Astrocyte (in vitro differentiated cells and primary cell): Measurements from ENCODE around the gene TMC5. TPM values are rescaled to one million over a fixed set of nuclear protein-coding genes. Genes with fewer than 3 reads are reported as not detected.

Source experiments
- DNase-seq: peaks from one replicate; pipeline ENCODE4 v3.0.0-alpha.2; 2010; ENCODE audit warnings: low read depth
- FAIRE-seq: peaks from 2 replicates; lab custom pipeline; 2011; peaks lifted over from hg19 to GRCh38; lab: Jason Lieb, UNC
- H2AFZ ChIP-seq: 2 replicates; pipeline ENCODE4 v1.6.0; 2012; ENCODE audit warnings: low read depth, low read length, inconsistent platforms
- H3K27ac ChIP-seq: 2 replicates; pipeline ENCODE4 v1.5.1; 2011; ENCODE audit warnings: low read depth, low read length, inconsistent platforms
- H3K27me3 ChIP-seq: 2 replicates; pipeline ENCODE4 v1.6.0; 2011; ENCODE audit warnings: low read length, inconsistent platforms; ENCODE audit not compliant: insufficient read depth
- H3K36me3 ChIP-seq: 2 replicates; pipeline ENCODE4 v1.5.1; 2011; ENCODE audit warnings: low read length, inconsistent platforms; ENCODE audit not compliant: insufficient read depth
- H3K4me1 ChIP-seq: 2 replicates; pipeline ENCODE4 v1.5.1; 2011; ENCODE audit warnings: low read length, inconsistent platforms; ENCODE audit not compliant: insufficient read depth
- H3K4me2 ChIP-seq: 2 replicates; pipeline ENCODE4 v1.6.0; 2012; ENCODE audit warnings: low read length, inconsistent platforms
- H3K4me3 ChIP-seq: 2 replicates; pipeline ENCODE4 v1.5.1; 2011; ENCODE audit warnings: low read depth, mild to moderate bottlenecking, low read length, inconsistent platforms; ENCODE audit not compliant: insufficient read depth
- H3K79me2 ChIP-seq: 2 replicates; pipeline ENCODE4 v1.6.0; 2012; ENCODE audit warnings: mild to moderate bottlenecking, low read length, inconsistent platforms; ENCODE audit not compliant: insufficient read depth
- H3K9ac ChIP-seq: 2 replicates; pipeline ENCODE4 v1.6.0; 2012; ENCODE audit warnings: mild to moderate bottlenecking, low read length, inconsistent platforms
- H3K9me3 ChIP-seq: 2 replicates; pipeline ENCODE4 v1.5.1; 2012; ENCODE audit warnings: low read depth, mild to moderate bottlenecking, low read length, inconsistent platforms; ENCODE audit not compliant: insufficient read depth
- H4K20me1 ChIP-seq: 2 replicates; pipeline ENCODE4 v1.6.0; 2012; ENCODE audit warnings: low read length, inconsistent platforms; ENCODE audit not compliant: insufficient read depth
- H3K27ac Mint-ChIP-seq: one replicate; pipeline ENCODE4 v1.8.0; 2021; ENCODE audit warnings: mild to moderate bottlenecking, mixed read lengths; ENCODE audit not compliant: unreplicated experiment
- H3K27me3 Mint-ChIP-seq: one replicate; pipeline ENCODE4 v1.8.0; 2021; ENCODE audit warnings: low read depth, mixed read lengths; ENCODE audit not compliant: unreplicated experiment
- H3K36me3 Mint-ChIP-seq: one replicate; pipeline ENCODE4 v1.8.0; 2021; ENCODE audit warnings: low read depth, mixed read lengths; ENCODE audit not compliant: unreplicated experiment
- H3K4me1 Mint-ChIP-seq: one replicate; pipeline ENCODE4 v1.8.0; 2021; ENCODE audit warnings: low read depth, mixed read lengths; ENCODE audit not compliant: unreplicated experiment
- H3K4me3 Mint-ChIP-seq: one replicate; pipeline ENCODE4 v1.8.0; 2021; ENCODE audit warnings: mild to moderate bottlenecking, moderate library complexity, mixed read lengths; ENCODE audit not compliant: unreplicated experiment
- H3K9me3 Mint-ChIP-seq: one replicate; pipeline ENCODE4 v1.8.0; 2021; ENCODE audit warnings: mild to moderate bottlenecking, mixed read lengths; ENCODE audit not compliant: unreplicated experiment
- CTCF ChIP-seq: IDR thresholded peaks from 2 replicates; pipeline ENCODE4 v1.5.1; 2011; ENCODE audit warnings: low read depth, mild to moderate bottlenecking, inconsistent platforms, low read length, moderate library complexity; ENCODE audit not compliant: insufficient read depth
- EZH2 ChIP-seq: IDR thresholded peaks from 2 replicates; pipeline ENCODE4 v1.6.1; 2012; ENCODE audit warnings: mild to moderate bottlenecking, low read length, inconsistent platforms; ENCODE audit not compliant: insufficient read depth
- total RNA-seq: library from RNA; stranded (reverse); gene quantifications from 2 replicates; pipeline ENCODE4 v1.2.1, GENCODE V29; 2021

Gene TMC5
- total RNA-seq, 1 donor from 2014 or later = 0.11 TPM

GRCh38 chr16:19479302-19479721 lies 61.6 kb downstream of the TMC5 start:
- Histone ChIP-seq H3K36me3 (no peaks in the 10 kb centered on the region), H3K27me3 (no peaks in the 10 kb centered on the region), H3K79me2 (no peaks in the 10 kb centered on the region), H3K4me2 (no peak overlapping the region), H3K27ac (no peak overlapping the region), H3K9me3 (no peaks in the 10 kb centered on the region), H3K4me1 (no peaks in the 10 kb centered on the region), H3K4me3 (no peak overlapping the region), H4K20me1 (no peaks in the 10 kb centered on the region), H2AFZ (no peak overlapping the region), H3K9ac (no peak overlapping the region)
- no peak overlapping the region for H3K27ac Mint-ChIP-seq
- H3K36me3 Mint-ChIP-seq = no peaks in the 10 kb centered on the region
- FAIRE-seq (no peak), DNase-seq (no peak)
- H3K27me3 Mint-ChIP-seq = peaks cover 4% of the 10 kb centered on the region
- no peaks in the 10 kb centered on the region for H3K9me3 Mint-ChIP-seq
- no peak overlapping the region for H3K4me3 Mint-ChIP-seq
- no peaks in the 10 kb centered on the region for H3K4me1 Mint-ChIP-seq
- TF ChIP-seq EZH2 = no peak
- no peak for TF ChIP-seq CTCF

GRCh38 chr16:19481296-19481695 lies 63.6 kb downstream of the TMC5 start:
- no peaks in the 10 kb centered on the region for H3K36me3 ChIP-seq
- H3K4me2 ChIP-seq = no peak overlapping the region
- H4K20me1 ChIP-seq = no peaks in the 10 kb centered on the region
- peak; percentile 12 for DNase-seq
- H3K4me1 ChIP-seq = no peaks in the 10 kb centered on the region
- no peak overlapping the region for H3K27ac Mint-ChIP-seq
- no peak overlapping the region for H3K4me3 Mint-ChIP-seq
- H3K36me3 Mint-ChIP-seq = no peaks in the 10 kb centered on the region
- H3K9me3 Mint-ChIP-seq = no peaks in the 10 kb centered on the region
- FAIRE-seq = no peak
- no peak overlapping the region for H3K27ac ChIP-seq
- H3K79me2 ChIP-seq = no peaks in the 10 kb centered on the region
- no peak overlapping the region for H3K9ac ChIP-seq
- TF ChIP-seq EZH2 (no peak), CTCF (no peak)
- no peaks in the 10 kb centered on the region for H3K9me3 ChIP-seq
- no peaks in the 10 kb centered on the region for H3K27me3 ChIP-seq
- no peaks in the 10 kb centered on the region for H3K4me1 Mint-ChIP-seq
- no peak overlapping the region for H2AFZ ChIP-seq
- peaks cover 4% of the 10 kb centered on the region for H3K27me3 Mint-ChIP-seq
- H3K4me3 ChIP-seq = no peak overlapping the region

GRCh38 chr16:19481769-19482168 lies 64.1 kb downstream of the TMC5 start:
- no peak overlapping the region for H3K4me2 ChIP-seq
- DNase-seq = no peak
- no peaks in the 10 kb centered on the region for H3K27me3 ChIP-seq
- H3K9me3 ChIP-seq = no peaks in the 10 kb centered on the region
- no peak overlapping the region for H3K27ac ChIP-seq
- no peak overlapping the region for H3K27ac Mint-ChIP-seq
- peaks cover 4% of the 10 kb centered on the region for H3K27me3 Mint-ChIP-seq
- TF ChIP-seq EZH2 = no peak
- TF ChIP-seq CTCF = no peak
- no peak overlapping the region for H3K4me3 ChIP-seq
- H3K9ac ChIP-seq = no peak overlapping the region
- H4K20me1 ChIP-seq = no peaks in the 10 kb centered on the region
- H2AFZ ChIP-seq = no peak overlapping the region
- no peaks in the 10 kb centered on the region for H3K36me3 Mint-ChIP-seq
- no peaks in the 10 kb centered on the region for H3K79me2 ChIP-seq
- H3K4me1 ChIP-seq = no peaks in the 10 kb centered on the region
- H3K4me1 Mint-ChIP-seq = no peaks in the 10 kb centered on the region
- H3K36me3 ChIP-seq = no peaks in the 10 kb centered on the region
- FAIRE-seq = no peak
- H3K9me3 Mint-ChIP-seq = no peaks in the 10 kb centered on the region
- H3K4me3 Mint-ChIP-seq = no peak overlapping the region
